Sigmoid colon (tissue), 7 donors: ENCODE results near the gene KRTAP19-5. TPM values are rescaled to one million over a fixed set of nuclear protein-coding genes. Genes with fewer than 3 reads are reported as not detected.

Experiments
- DNase-seq: peaks from one replicate; pipeline ENCODE4 v3.0.0-alpha.2; 2019
- H3K27ac ChIP-seq, 4 donors: fragments of 200-600 bp; sonication (generic); one replicate each; pipeline ENCODE4 v1.5.1; 2016 to 2019; ENCODE audit warnings: mild to moderate bottlenecking in 1 of 4
- H3K27me3 ChIP-seq, 3 donors: fragments of 200-600 bp; sonication (generic); one replicate each; pipeline ENCODE4 v1.5.1; 2019; ENCODE audit warnings: mild to moderate bottlenecking in 1 of 3
- H3K36me3 ChIP-seq, 4 donors: fragments of 200-600 bp; sonication (generic); one replicate each; pipeline ENCODE4 v1.5.1; 2016 to 2019
- H3K4me1 ChIP-seq, 4 donors: fragments of 200-600 bp; sonication (generic); one replicate each; pipeline ENCODE4 v1.5.1; 2017 to 2019
- H3K4me3 ChIP-seq, 4 donors: fragments of 200-600 bp; sonication (generic); one replicate each; pipeline ENCODE4 v1.5.1; 2017 to 2019; ENCODE audit warnings: mild to moderate bottlenecking in 2 of 4, moderate library complexity in 1 of 4
- H3K9me3 ChIP-seq, 4 donors: fragments of 200-600 bp in 3 of 4; sonication (generic) in 3 of 4; one replicate each; pipeline versions ENCODE4 v1.5.1 to v1.6.1; 2013 to 2019
- CTCF ChIP-seq, 4 experiments: fragments of 450-650 bp in 3 of 4; fragments of 200-600 bp in 1 of 4; IDR thresholded peaks; one replicate each; pipeline ENCODE4 v1.5.1; 2016 to 2019; ENCODE audit warnings: antibody characterized with exemption in 4 of 4, mild to moderate bottlenecking in 3 of 4, moderate library complexity in 2 of 4
- EP300 ChIP-seq, 4 donors: sonication (generic); formaldehyde crosslinking; IDR thresholded peaks; one replicate each; pipeline ENCODE4 v1.6.1; 2017; ENCODE audit warnings: antibody characterized with exemption in 4 of 4
- POLR2A ChIP-seq, 2 donors: fragments of 450-650 bp; IDR thresholded peaks; one replicate each; pipeline ENCODE4 v1.6.1; 2016; ENCODE audit warnings: antibody characterized with exemption in 2 of 2, mild to moderate bottlenecking in 2 of 2, moderate library complexity in 2 of 2
- POLR2AphosphoS5 ChIP-seq, 4 donors: sonication (generic); formaldehyde crosslinking; IDR thresholded peaks; one replicate each; pipeline ENCODE4 v1.6.1; 2017; ENCODE audit warnings: antibody characterized with exemption in 4 of 4
- WGBS, 2 donors: extraction: QIAGEN DNeasy Blood & Tissue Kit; methylation state at CpG; one replicate each; pipeline ENCODE4 v1.1.7; 2013; 5-methylcytosine and 5-hydroxymethylcytosine counted together
- intact Hi-C: fragments of 100-400 bp; cut with DNase I; formaldehyde crosslinking; loops from one replicate; pipeline ENCODE4 v1.15.1; 2023
- polyA plus RNA-seq, 3 donors: library from polyadenylated mRNA; stranded (reverse); fragments of 200-250 nt; gene quantifications; one replicate each; pipeline ENCODE4 v1.2.3, GENCODE V29; 2013
- total RNA-seq, 4 donors: library from RNA; depleted of rRNA; stranded (reverse); fragments of >200 nt; gene quantifications; one replicate each; pipeline ENCODE4 v1.1.0, GENCODE V29; 2016
- donor health status: healthy with polysubstance abuse.
- donor health status: Bipolar disorder and iron deficiency.
- donor health status: healthy.

The KRTAP19-5 gene
- total and polyA plus RNA-seq, 7 donors, result not detected

GRCh38 chr21:30497065-30497464 lies 4.9 kb downstream of the KRTAP19-5 start, which contains the start of gene KRTAP19-4:
Gene KRTAP19-4, minus strand, starts transcription at chr21:30497165. Its CDS starts 55 bp downstream, at chr21:30497110.
- no peaks in the 10 kb centered on the region for H3K27me3 ChIP-seq
- DNase-seq, result no peak
- no peaks in the 10 kb centered on the region for H3K36me3 ChIP-seq
- WGBS, 2 donors, result 73 to 80% methylated on average over 4 of the region's 4 CpGs
- no peaks in the 10 kb centered on the region for H3K4me1 ChIP-seq
- peaks cover 0 to 3% (median under 1%) of the 10 kb centered on the region in 4 donors for H3K9me3 ChIP-seq
- intact Hi-C loops, result no loop called here
- H3K4me3 ChIP-seq, result no peak within 1 kb of the TSS
- H3K27ac ChIP-seq, result no peak within 1 kb of the TSS
- TF ChIP-seq CTCF (IDR thresholded peaks at IDR 0.05), result no peak
- TF ChIP-seq POLR2A (IDR thresholded peaks at IDR 0.05), result no peak
- TF ChIP-seq POLR2AphosphoS5 (IDR thresholded peaks at IDR 0.05), result no peak
- no peak for TF ChIP-seq EP300 (IDR thresholded peaks at IDR 0.05)

DNA sequence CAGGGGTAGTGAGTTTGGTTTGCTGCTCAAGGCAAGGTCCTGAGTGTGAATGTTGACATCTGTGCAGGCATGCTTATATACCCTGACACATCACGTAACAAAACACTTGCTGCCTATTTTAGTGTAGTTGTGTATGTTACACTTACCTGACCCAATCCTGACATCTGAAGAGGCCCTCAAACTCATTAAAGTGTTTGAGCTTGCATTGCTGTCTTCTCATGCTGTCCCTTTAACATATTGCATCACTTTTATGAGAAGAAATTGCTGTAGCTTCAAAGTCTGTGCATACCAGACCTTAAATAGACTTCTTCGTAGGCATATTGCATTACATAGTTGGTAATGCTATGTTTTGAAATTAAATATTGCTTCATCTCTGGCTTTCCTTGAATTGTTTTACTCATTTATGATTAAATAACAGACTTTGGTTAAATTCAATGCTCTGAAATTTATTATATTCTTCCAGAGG lies 9.9 kb downstream of the KRTAP19-5 start, which contains the start of gene KRTAP19-3:
TSS of gene KRTAP19-3 (minus strand) at position 51 of the 466 bp plus-strand sequence. CDS start 56 bp downstream, outside the sequence.
- Histone ChIP-seq H3K36me3 (no peaks in the 10 kb centered on the region), H3K4me1 (no peaks in the 10 kb centered on the region), H3K27me3 (no peaks in the 10 kb centered on the region), H3K4me3 (no peak within 1 kb of the TSS), H3K9me3 (peaks cover 0 to 3% (median 0%) of the 10 kb centered on the region in 4 donors), H3K27ac (no peak within 1 kb of the TSS)
- intact Hi-C loops, result no loop called here
- TF ChIP-seq CTCF (IDR thresholded peaks at IDR 0.05) (no peak), POLR2A (IDR thresholded peaks at IDR 0.05) (no peak), POLR2AphosphoS5 (IDR thresholded peaks at IDR 0.05) (no peak), EP300 (IDR thresholded peaks at IDR 0.05) (no peak)
- WGBS, 2 donors, result 81 to 92% methylated on average over 2 of the region's 2 CpGs
- DNase-seq, result no peak

- intact Hi-C loops, result no loop called here
- Histone ChIP-seq H3K27ac (no peak within 1 kb of the TSS), H3K9me3 (no peaks in the 10 kb centered on the region), H3K4me1 (no peaks in the 10 kb centered on the region), H3K4me3 (no peak within 1 kb of the TSS), H3K36me3 (no peaks in the 10 kb centered on the region), H3K27me3 (no peaks in the 10 kb centered on the region)
- no peak for TF ChIP-seq POLR2AphosphoS5 (IDR thresholded peaks at IDR 0.05)
- no peak for TF ChIP-seq CTCF (IDR thresholded peaks at IDR 0.05)
- no peak for TF ChIP-seq EP300 (IDR thresholded peaks at IDR 0.05)
- TF ChIP-seq POLR2A (IDR thresholded peaks at IDR 0.05), result no peak
- no peak for DNase-seq
- 84 to 86% methylated on average over 2 of the region's 2 CpGs for WGBS, 2 donors
Observed at GRCh38 chr21:30487336-30487735, 14.6 kb downstream of the KRTAP19-5 start, which contains the start of gene KRTAP19-2. Gene KRTAP19-2, minus strand, starts transcription at chr21:30487436. Its CDS starts 88 bp downstream, at chr21:30487348.

GRCh38 chr21:30486180-30486579 lies 15.8 kb downstream of the KRTAP19-5 start:
- no peak for DNase-seq
- 37 to 61% methylated on average over 2 of the region's 2 CpGs for WGBS, 2 donors

More at GRCh38 chr21:30486180-30486579, 15.8 kb downstream of the KRTAP19-5 start:
- TF ChIP-seq POLR2AphosphoS5 (IDR thresholded peaks at IDR 0.05) (no peak), EP300 (IDR thresholded peaks at IDR 0.05) (no peak), POLR2A (IDR thresholded peaks at IDR 0.05) (no peak), CTCF (IDR thresholded peaks at IDR 0.05) (no peak)
- Histone ChIP-seq H3K27ac (no peak overlapping the region), H3K27me3 (no peaks in the 10 kb centered on the region), H3K9me3 (no peaks in the 10 kb centered on the region), H3K4me3 (no peak overlapping the region), H3K4me1 (no peaks in the 10 kb centered on the region), H3K36me3 (no peaks in the 10 kb centered on the region)
- intact Hi-C loops, result no loop called here
